ELF-1 (cell line): ENCODE results near the gene ZNF697.
"Not testable (repeated sequence)": the region's sequence is repeated elsewhere in the genome, so short reads cannot be mapped to it uniquely, and the experiment has no call there.

ENCODE experiments used
- DNase-seq: peaks from one replicate; pipeline ENCODE4 v3.0.0-alpha.2; 2016; ENCODE audit warnings: low read depth, low spot score

ZNF697 gene

DNA sequence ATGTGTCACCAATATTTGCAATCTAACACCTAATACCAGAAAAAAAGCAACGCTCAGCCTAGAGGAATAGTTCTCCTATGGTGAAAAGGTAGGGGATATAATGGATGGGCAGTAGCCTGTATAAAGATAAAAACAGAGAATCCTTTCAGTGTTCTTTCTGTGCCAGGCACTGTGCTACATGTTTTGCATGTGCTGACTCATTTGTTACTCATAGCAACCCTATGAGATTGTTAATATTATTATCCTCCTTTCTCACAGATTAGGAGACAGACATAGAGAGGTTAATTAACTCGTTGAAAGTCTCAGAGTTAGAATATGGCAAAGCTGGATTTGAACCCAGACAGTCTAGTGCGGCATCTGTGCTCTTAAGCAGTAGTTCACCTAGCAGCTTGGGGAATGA is 45.3 kb downstream of the ZNF697 start:
- DNase-seq = not testable (repeated sequence)

DNA sequence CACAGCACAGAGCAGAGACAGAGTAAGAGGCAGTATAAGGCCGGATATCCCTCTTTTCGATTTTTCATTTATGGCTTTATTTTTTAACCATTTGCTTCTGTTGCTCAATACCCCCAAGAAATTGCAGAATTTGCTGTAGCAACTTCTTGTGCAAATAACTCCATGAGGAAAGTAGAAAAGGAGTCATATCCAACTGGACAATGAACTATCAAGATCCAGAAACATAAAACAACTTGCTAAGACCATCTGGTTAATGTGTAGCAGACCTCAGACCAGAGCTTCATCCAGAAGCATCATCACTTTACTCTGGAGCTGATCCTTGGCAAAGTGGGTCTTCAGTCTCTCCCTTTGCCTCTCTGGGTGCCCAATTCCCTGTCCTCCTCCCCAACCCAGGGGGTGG is 45.9 kb downstream of the ZNF697 start:
- DNase-seq = no peak

DNA sequence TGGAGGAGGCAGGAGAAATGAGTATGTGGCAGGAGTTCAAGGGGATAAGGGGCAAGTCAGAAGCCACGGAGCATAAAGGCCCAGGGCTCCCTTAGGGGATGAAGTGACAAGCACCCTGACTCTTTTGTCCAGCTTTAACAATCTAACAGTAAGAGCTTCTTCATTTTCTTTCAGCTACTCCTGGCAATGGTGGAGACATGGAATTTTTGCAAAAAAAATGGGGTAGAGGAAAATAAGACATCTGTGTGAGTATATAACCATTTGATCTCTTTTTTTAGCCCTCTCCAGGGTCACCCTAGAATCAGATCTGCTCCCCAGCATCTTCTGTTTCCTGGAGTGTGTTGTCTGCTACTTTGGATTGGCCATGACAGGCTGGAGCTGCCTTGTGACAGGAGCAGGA is 47.1 kb downstream of the ZNF697 start:
- no peak for DNase-seq

DNA sequence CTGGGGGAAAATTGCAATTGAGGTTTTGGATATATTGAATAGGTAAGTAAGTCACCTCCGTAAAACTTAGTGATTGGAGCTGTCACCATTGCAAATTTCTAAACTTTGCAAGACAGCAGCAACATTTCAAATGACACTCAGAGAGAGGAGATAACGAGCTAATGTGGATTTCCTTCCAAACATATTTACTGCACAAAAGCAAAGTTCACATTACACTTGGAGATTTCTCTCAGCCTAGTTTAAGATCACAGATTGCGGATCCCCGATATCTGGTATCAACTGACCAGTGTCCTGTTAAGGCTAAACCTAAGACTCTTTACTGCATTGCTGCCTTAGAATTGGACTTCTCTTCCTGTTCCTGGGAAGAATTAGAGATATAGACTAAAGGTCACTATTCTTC is 47.5 kb downstream of the ZNF697 start:
- DNase-seq = no peak

DNA sequence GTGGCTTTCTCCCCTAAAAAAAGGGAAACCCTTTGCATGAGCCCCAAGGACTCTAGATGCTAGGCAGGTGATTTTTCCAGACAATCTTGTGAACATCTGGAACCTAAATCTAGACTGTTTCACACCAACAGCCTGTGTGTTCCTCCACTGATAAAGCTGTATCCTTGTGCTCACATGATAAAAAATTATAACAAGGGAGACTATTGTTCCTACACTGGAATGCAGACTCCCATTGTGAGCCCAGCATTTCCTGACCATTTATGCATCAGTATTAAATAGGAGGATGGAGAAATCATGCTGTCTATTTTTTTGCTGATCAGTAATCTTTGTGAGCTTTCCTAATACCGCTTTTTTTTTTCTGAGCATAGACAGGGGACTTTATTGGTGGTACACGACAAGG is 52.5 kb downstream of the ZNF697 start:
- DNase-seq = no peak

DNA sequence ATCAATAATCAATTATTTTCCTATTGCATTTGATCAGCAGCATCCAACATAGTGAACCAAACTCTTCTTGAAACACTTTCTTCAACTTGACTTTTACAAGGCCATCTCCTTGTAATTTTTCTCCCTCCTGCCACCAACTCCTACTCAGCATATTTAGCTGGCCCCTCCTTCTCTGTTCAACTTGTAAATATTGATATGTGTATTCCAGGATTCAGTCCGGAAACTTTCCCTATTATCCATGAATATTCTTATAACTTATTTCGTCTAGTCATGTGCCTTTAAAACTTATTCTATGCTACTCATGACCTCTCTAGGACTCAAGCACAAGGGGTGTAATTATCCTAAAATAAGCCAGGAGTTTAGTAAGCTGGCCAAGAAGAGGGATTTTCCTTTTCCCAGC is 52.9 kb downstream of the ZNF697 start:
- DNase-seq = no peak

DNA sequence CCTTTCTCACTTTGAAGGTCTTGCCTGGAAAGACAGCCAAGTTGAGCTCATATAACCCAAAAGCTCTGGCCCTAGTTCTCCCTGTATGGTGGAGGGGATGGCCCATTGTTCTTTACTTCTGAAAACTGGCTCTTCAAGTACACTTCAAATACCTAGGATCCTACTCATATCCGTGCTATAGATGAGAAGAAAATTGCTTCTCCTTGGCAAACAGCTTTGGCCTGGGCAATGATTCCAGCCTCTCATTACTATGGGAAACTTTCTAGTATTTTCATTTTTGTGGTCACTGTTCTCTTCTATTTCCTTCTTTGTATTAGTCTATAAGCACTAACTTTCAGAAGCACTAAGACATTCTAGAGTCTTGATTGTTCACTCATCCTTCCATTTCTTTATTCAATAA is 53.7 kb downstream of the ZNF697 start:
- no peak for DNase-seq

DNA sequence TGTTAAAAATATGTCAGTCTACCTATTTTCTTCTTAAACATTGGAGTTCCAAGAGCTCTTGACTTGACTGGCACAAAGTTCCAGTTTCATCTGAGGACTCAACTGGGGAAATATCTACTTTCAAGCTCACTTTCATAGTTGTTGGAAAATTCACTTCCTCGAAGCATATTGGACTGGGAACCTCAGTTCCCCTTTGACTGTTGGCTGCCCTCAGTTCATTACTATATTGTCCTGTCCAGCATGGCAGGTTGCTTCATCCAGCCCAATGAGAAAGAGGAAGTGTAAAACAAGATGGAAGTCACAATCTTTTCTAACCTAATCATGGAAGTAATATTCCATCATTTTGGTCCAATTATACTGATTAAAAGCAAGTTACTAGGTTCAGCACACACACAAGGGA is 54.3 kb downstream of the ZNF697 start:
- DNase-seq = no peak

DNA sequence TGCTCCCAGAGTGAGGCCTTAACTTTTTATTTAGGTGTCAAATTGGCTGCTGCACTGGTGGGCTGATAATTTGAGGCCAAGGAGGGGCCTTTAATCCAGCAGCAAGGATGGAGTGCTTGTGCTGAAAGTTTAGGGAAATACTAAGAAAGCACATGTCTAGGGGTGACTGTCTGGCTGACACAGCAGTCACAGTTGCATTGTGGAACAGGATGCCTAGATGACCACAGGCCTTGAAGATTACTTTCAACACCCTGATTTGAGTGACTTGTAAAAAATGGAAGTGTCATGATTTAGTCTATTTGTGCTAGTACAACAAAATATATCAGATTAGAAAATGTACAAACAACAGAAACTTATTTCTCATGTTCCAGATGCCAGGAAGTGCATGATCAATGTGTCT is 57.7 kb downstream of the ZNF697 start:
- no peak for DNase-seq

DNA sequence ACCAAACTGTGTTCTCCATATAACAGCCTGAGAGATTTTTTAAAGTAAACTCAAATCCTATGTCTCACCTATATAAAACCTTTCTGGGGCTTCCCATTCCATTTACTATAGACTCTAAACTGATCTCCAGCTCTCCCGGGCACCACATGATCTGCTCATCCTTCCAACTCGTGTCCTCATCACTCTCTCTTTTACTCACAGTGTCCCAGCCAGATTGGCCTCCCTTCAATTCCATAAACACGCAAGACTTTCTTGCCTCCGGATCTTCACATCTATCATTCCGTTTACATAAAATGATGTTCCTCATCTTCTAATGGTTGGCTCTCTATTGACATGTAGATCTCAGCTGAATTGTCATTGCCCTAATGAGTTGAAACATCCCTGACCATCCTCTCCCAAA is 59.4 kb downstream of the ZNF697 start:
- no peak for DNase-seq

DNA sequence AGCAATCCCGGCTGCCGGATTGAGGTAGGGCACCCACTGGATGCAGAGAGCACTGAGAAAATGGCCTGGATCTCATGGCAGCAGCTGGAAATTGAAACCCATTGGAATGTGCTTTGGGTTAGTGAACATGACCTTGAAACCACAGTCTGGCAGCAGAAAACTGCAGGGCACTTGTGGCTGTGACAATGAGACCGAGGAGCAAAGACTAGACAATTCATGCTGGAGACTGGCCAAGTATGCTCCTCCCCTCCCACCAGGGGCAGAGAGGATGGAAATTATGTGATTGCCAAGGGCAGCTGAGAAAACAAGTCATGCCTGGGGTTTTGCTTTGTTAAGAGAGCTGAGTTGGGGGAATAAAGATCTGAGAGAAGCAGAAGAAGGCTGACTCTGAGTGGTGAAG is 60.7 kb downstream of the ZNF697 start:
- DNase-seq = no peak

DNA sequence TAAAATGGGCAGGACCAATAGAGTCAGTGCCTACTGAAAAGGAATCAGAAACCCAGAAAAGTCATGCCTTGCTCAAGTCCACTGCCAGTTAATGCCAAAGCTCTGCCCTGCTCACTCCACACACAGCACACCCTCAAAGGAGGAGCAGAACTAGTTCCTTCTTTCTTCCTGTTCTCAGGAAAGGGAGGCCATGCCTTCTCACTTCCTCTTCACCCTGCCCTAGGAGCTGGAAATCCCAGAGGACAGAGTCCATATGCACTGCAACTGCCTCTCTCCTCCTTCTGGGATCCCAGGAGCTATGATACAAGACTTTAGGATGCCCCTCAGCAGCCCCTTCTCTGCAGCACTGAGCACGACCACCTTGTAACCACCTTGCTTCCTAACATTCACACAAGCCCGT is 62.3 kb downstream of the ZNF697 start:
- not testable (repeated sequence) for DNase-seq

DNA sequence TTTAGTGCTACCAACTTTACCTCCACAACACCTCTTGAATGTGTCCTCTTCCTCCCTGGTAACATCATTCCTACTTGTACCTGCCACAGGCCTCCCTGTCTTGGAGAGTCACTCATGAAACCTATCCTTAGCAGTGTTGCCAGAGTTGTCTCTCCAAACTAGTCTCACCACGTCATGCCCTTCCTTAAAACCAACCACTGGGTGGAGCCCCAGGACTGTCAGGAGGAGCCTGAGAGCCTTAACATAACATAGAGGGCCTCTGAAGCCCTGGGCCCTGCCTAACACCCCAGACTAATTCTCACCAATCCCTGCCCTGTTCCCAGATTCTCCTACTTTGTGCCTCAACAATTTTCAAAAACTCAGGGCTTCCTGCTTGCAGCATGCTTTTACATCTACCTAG is 65.3 kb downstream of the ZNF697 start:
- peak; percentile 73 for DNase-seq

DNA sequence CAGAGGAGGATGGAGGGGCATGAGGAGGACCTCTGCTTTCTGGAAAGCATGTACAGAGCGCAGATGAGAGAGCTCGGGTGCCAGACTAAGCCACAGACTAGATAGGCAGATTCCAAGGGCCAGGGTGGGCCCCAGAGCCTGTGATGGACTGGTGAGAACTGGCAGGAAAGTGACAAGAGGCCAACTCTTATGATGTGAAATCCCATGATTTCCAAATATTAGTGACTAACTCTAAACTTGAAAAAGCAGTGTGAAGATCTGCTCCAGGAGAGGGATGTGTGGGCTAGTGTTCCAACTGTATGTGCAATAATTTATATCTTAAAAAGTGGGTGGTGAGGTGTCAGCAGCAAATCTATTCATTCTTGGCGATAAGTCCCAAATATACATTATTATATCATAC is 67.0 kb downstream of the ZNF697 start:
- not testable (repeated sequence) for DNase-seq

DNA sequence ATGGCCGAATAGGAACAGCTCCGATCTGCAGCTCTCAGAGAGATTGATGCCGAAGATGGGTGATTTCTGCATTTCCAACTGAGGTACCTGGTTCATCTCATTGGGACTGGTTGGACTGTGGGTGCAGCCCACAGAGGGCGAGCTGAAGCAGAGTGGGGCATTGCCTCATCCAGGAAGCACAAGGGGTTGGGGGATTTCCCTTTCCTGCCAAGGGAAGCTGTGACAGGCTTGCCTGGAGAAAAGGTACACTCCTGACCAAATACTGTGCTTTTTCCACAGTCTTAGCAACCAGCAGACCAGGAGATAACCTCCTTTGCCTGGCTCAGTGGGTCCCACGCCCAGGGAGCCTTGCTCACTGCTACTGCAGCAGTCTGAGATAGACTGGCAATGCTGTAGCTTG is 74.2 kb downstream of the ZNF697 start:
- DNase-seq = no peak

DNA sequence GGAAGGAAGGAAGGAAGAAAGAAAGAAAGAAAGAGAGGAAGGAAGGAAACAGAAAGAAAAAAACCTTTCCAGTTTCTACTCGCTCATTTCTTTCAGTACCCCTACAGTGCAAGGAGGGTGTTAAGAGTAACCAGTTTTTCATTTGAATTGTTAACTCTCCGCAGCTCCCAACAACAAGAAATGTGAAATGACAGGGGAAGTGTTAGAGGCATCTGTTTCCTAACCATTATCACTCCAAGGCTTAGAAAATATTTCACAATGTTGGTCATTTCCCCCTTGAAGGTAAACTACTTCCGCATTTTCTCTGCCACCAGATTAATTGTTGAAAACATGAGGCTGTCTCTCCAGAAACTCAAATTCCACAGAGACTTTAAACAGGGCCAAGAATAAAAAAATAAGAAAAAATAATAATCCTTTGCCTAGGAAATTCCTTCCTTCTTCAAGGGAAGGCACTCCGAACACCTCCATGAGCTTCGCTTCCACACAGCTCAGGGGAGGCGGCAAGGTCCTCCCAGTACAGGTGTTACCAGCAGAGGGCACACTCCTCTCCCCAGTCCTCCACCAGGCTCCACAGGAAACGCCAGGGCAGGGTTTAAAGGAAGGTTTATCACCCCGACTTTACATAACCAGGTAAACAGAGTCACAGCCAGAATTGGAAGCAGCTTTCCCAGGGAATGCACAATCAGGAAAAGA is 78.0 kb downstream of the ZNF697 start:
- DNase-seq = not testable (repeated sequence)
